Activated T-cell treated with anti-CD3 and anti-CD28 coated beads, Interleukin-2, amount 50 U/mL, for 24 hours (primary cell): ENCODE results near the gene PALM.

Experiments used
- DNase-seq: peaks from one replicate; pipeline ENCODE4 v3.0.0-alpha.2; 2020
- H3K27ac Mint-ChIP-seq: 2 replicates; pipeline ENCODE4 v1.8.0; 2020; ENCODE audit warnings: mild to moderate bottlenecking, mixed read lengths
- H3K27me3 Mint-ChIP-seq: 2 replicates; pipeline ENCODE4 v1.8.0; 2020; ENCODE audit warnings: mixed read lengths
- H3K36me3 Mint-ChIP-seq: 2 replicates; pipeline ENCODE4 v1.8.0; 2020; ENCODE audit warnings: low read depth, mixed read lengths
- H3K4me1 Mint-ChIP-seq: 2 replicates; pipeline ENCODE4 v1.8.0; 2020; ENCODE audit warnings: low read depth, mixed read lengths
- H3K4me3 Mint-ChIP-seq: 2 replicates; pipeline ENCODE4 v1.8.0; 2020; ENCODE audit warnings: mild to moderate bottlenecking, moderate library complexity, mixed read lengths
- H3K9me3 Mint-ChIP-seq: 2 replicates; pipeline ENCODE4 v1.8.0; 2020; ENCODE audit warnings: mixed read lengths

PALM gene

DNA sequence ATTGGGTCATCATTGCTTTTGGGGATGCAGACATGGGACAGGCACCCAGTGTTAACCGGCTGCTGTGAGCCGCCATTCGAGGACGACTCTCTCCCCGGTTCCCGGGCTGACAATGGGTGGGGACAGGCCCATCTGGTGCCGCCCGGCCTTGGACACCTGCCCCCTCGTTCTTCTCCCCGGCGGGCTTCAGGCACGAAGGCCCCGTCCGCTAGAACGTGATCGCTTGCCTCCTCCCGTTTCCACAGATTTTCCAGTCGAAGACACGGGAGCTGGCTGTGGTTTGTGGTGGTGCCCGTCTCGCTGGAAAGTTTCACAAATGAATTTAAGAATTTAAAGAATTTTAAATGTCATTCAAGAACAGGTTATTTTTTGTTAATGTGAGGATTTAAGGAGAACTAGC, 2.0 kb downstream of the PALM start:
- Mint-ChIP-seq H3K27ac (no peak overlapping the region), H3K4me3 (no peak overlapping the region), H3K27me3 (peaks cover 47% of the 10 kb centered on the region), H3K36me3 (no peaks in the 10 kb centered on the region), H3K4me1 (no peaks in the 10 kb centered on the region), H3K9me3 (peaks cover 7% of the 10 kb centered on the region)
- no peak for DNase-seq

DNA sequence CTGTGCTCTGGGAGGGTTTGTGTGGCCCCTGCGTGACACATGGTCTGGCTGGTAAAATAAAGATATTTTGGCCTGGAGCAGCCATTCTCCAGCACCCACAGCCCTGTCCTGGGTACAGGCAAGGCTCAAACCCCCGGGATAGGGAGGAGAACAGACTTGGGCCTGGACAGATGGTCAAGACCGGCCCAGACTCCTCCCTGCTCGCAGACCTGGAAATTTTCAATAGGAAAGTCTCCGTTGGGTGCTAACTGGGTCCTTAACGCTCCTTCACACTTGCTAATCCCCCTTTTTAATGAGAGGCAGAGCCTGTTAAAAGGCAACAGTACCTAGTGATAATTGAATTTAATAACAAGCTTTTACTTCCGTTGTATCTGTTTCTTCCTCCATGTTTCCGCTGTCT, 2.5 kb downstream of the PALM start:
- no peak overlapping the region for H3K27ac Mint-ChIP-seq
- H3K4me1 Mint-ChIP-seq = no peaks in the 10 kb centered on the region
- no peak overlapping the region for H3K4me3 Mint-ChIP-seq
- H3K9me3 Mint-ChIP-seq = peaks cover 8% of the 10 kb centered on the region
- H3K27me3 Mint-ChIP-seq = peaks cover 50% of the 10 kb centered on the region
- no peaks in the 10 kb centered on the region for H3K36me3 Mint-ChIP-seq
- DNase-seq = no peak

DNA sequence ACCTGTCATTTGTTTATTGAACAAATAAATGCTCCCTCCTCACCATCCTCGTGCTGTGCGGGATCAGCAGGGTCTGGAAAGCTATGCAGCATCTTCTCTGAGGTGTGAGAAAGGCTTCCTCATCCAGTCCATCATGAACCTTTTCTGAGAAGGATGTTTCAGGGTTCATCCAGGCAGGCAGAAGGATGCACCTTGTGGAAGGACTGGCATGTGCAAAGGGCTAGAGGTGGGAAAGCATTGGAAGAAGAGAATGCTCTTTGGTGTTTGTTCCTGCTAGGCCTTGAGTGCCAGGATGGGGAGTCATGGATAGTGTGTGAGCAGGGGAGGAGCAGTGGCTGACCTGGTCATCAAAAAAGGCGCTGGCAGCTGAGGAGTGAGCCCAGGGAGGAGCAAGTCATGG, 6.6 kb downstream of the PALM start:
- Mint-ChIP-seq H3K27me3 (peaks cover 50% of the 10 kb centered on the region), H3K4me3 (no peak overlapping the region), H3K4me1 (no peaks in the 10 kb centered on the region), H3K27ac (no peak overlapping the region), H3K36me3 (no peaks in the 10 kb centered on the region), H3K9me3 (peaks cover 8% of the 10 kb centered on the region)
- DNase-seq = no peak

DNA sequence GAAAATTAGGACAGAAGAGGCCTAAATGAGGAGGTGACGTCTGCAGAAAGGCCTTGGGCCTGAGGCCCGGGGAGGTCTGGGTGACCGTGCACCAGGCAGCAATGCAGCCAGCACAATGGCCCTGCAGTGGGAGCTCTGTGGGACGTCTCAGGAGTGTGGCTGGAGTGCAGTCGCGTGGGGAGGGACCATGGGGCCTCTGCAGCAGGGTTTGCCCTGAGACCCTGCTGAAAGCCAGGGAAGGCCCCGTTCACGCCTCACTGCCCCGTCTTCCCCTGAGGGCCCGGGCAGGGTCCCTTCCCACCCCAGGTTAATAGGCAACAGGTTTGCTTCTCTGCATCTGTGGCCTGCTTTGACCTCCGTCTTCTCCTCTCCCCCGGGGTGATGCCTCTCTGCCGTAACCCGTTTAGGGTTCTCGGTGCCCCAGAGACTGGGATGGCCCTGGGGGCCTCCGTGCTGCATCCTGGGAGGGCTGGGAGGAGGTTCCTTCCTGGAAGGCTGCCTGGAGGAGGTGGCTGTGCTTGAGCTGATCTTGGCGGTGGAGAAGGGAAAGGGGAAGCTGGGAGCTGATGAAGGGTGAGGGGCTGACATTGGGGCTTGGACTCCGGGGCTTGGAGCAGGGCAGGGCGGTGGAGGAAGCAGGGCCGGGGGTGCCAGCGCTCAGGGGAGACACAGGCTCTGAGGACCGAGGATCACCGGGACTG, 9.7 kb downstream of the PALM start:
- Mint-ChIP-seq H3K36me3 (no peaks in the 10 kb centered on the region), H3K4me3 (no peak overlapping the region), H3K27ac (no peak overlapping the region), H3K4me1 (no peaks in the 10 kb centered on the region), H3K27me3 (peaks cover 43% of the 10 kb centered on the region), H3K9me3 (peaks cover 8% of the 10 kb centered on the region)
- DNase-seq = no peak

DNA sequence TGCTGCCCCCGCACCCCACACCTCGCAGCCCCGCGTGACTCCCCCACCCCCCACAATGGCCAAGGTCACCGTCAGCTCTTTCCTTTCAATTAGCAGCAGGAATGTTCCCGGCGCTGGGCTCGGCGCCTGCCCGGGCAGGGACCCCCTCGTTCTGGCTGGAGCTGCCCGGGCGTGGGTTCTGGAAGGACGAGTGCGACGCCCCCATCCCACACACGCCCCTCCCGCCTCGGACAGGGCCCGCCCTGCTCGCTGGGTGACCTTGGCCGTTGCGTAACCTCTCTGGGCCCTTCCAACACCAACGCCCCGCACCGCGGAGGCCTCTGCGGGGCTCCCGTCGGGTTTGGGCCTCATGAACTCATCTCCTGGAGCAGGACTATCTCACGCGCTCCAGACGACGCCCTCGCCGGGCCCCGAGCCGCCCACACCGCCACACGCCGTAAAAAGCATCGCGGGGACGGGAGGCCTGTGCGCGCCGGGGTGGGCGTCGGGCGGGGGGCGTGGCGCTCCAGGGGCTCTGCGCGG, 10.3 kb downstream of the PALM start:
- Mint-ChIP-seq H3K27ac (no peak overlapping the region), H3K27me3 (peaks cover 47% of the 10 kb centered on the region), H3K9me3 (peaks cover 8% of the 10 kb centered on the region), H3K4me3 (no peak overlapping the region), H3K36me3 (no peaks in the 10 kb centered on the region), H3K4me1 (no peaks in the 10 kb centered on the region)
- no peak for DNase-seq

DNA sequence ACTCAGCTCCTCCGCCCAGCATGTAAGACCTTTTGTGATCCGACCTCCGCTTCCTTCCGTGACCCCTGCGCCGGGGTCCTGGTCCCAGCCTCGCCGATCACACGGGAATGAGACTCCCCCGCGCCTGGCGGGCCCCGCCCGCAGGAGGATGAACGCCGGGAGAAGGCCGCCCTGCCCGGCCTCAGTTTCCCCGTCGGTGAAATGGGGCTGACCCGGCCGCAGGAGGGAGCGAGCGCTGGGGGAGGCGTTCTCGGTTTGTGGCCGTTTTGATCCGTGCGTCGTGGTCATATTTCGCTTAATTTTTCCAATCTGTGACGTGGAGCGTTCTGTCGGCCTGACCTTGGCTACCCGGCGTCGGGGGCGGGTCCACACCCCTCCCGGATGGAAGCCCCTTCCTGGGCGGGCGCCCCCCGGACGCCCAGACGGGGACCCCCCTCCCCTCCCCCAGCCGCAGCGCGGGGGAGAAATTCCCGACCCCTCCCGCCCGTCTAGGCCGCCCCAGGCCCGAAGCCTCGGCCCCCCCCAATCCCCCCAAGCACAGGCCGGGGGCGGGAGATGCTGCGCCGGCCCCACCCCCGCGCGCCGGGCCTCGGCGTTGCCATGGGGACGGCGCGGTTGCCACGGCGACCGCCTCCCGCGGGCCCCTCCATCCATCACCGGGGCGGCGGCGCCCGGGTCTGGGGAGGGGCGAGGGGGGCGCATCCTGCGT, 11.1 kb downstream of the PALM start:
- H3K27me3 Mint-ChIP-seq = peaks cover 47% of the 10 kb centered on the region

DNA sequence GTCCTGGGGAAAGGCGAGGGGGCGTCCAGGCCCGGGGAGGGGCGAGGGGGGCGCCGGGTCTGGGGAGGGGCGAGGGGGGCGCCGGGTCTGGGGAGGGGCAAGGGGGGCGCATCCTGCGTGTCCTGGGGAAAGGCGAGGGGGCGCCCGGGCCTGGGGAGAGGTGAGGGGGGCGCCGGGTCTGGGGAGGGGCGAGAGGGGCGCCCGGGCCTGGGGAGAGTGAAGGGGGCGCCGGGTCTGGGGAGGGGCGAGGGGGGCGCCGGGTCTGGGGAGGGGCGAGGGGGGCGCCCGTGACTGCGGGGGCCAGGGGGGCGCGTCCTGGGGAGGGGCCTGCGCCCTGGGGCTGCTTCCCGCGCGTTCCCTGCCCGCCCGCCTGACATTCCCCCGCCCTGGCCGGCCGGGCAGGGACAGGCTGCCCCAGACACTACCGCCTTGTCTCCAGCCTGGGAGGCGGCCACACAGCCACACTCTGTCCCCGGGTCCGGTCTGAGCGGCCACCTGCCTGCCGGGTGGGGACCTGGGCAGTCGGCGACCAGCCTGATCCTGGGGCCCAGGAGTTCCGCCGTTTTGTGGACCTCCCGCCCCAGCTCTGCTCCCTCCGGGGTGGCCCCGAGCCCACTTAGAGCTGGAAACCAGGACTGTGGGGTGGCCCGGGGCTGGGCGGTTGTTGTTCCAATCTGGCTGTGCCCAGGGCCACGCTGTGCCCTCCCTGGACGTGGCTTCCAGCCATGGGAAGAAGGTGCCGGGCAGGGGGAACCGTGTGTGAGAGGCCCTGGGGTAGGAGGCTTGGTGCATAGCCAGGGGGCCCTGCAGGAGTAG, 11.8 kb downstream of the PALM start:
- H3K9me3 Mint-ChIP-seq = peaks cover 4% of the 10 kb centered on the region
- DNase-seq = no peak
- H3K27ac Mint-ChIP-seq = no peak overlapping the region
- no peaks in the 10 kb centered on the region for H3K4me1 Mint-ChIP-seq
- H3K4me3 Mint-ChIP-seq = no peak overlapping the region
- H3K36me3 Mint-ChIP-seq = no peaks in the 10 kb centered on the region
- H3K27me3 Mint-ChIP-seq = peaks cover 44% of the 10 kb centered on the region

More for the DNA sequence above, 11.1 kb downstream of the PALM start:
- H3K27ac Mint-ChIP-seq = no peak overlapping the region
- H3K4me3 Mint-ChIP-seq = no peak overlapping the region
- H3K4me1 Mint-ChIP-seq = no peaks in the 10 kb centered on the region
- peaks cover 8% of the 10 kb centered on the region for H3K9me3 Mint-ChIP-seq
- H3K36me3 Mint-ChIP-seq = no peaks in the 10 kb centered on the region
- DNase-seq = no peak

DNA sequence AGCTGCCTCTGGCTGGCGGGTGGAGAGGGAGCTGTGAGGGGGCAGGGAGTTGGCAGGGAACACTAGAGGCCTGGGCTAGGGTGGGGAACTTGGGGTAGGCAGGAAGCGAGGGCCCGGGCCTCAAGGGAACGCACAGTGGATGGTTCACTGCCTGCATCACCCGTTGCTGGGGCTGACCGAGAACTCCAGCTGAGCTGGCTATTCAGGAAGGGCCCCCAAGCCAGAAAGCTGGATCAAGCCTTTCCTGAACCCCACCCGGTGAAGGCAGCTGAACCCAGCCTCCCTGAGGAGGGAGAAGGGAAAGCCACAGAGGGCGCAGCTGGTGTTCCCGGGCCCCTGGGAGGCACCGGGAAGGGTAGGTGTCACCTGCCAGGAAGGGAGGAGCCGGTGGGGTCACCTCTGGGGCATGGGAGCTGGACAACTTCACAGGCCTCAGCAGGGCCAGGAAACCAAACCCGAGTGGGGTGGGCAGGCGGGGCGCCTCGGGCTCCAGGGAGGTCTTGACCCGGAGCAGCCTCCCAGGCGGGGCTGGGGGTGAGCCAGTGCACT, 13.9 kb downstream of the PALM start:
- Mint-ChIP-seq H3K4me1 (no peaks in the 10 kb centered on the region), H3K27ac (no peak overlapping the region), H3K27me3 (peaks cover 37% of the 10 kb centered on the region), H3K9me3 (no peaks in the 10 kb centered on the region), H3K4me3 (no peak overlapping the region), H3K36me3 (no peaks in the 10 kb centered on the region)
- no peak for DNase-seq

DNA sequence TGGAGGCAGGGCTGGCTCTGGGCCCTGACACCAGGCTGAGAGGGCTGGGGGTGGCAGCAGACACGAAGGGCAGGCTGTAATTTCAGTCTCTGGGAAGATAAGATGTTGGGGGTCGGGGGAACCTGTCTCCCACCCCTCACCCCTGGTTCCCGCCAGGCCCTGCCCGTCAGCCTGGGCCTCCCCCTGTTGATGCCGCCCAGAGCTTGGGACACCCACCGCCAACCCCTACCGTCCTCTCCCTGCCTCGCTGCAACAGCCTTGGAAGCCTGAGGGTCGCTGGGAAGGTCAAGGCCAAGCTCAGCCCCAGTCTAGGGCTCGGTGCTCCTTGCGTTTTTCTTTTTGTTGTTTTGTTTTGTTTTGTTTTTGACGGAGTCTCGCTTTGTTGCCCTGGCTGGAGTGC, 14.5 kb downstream of the PALM start:
- Mint-ChIP-seq H3K27ac (no peak overlapping the region), H3K4me3 (no peak overlapping the region), H3K36me3 (no peaks in the 10 kb centered on the region), H3K9me3 (no peaks in the 10 kb centered on the region), H3K27me3 (peaks cover 31% of the 10 kb centered on the region), H3K4me1 (no peaks in the 10 kb centered on the region)
- no peak for DNase-seq

DNA sequence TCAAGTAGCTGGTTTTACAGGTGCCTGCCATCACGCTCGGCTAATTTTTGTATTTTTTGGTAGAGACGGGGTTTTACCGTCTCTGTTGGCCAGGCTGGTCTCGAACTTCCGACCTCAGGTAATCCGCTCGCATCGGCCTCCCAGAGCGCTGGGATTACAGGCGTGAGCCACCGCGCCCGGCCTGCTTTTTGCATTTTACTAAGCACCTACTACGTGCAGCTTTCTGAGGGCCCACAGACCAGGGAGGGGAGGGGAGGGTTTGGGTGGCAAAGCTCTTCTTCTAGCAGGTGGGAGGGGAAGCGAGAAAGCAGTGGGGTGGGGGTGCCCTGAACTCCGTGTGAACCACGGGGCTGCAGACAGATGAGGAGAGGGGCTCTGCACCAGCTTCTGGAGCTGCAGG, 15.0 kb downstream of the PALM start:
- Mint-ChIP-seq H3K36me3 (no peaks in the 10 kb centered on the region), H3K4me3 (no peak overlapping the region), H3K27me3 (peaks cover 26% of the 10 kb centered on the region), H3K9me3 (no peaks in the 10 kb centered on the region), H3K4me1 (no peaks in the 10 kb centered on the region), H3K27ac (no peak overlapping the region)
- no peak for DNase-seq

DNA sequence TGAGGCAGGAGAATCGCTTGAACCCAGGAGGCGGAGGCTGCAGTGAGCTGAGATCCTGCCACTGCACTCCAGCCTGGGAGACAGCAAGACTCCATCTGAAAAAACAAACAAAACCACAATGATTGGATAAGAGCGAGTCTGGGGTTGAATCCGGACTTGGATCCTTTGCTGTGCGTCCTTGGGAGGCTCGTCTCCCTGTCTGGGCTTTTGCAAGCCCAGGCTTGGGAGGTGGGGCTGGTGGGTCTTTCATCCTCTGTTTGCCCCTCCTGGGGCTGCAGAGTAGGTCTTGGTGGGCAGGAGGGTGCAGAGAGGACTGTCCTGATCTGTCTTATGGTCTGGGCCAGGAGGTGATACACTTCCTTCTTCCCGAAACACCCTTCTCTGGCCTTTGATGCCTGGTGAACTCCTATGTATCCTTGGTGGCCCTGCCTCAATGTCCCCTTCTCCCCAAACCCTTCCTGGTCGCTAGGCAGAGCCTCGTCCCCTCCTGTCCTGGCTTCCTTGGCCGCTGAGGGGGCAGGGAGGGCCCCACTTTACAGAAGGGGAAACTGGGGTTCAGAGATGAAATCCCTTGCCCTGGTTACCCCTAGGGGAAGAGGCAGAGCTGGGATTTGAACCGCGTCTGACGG, 16.8 kb downstream of the PALM start:
- Mint-ChIP-seq H3K27ac (no peak overlapping the region), H3K4me1 (no peaks in the 10 kb centered on the region), H3K9me3 (no peaks in the 10 kb centered on the region), H3K4me3 (no peak overlapping the region), H3K27me3 (peaks cover 22% of the 10 kb centered on the region), H3K36me3 (no peaks in the 10 kb centered on the region)
- DNase-seq = no peak

DNA sequence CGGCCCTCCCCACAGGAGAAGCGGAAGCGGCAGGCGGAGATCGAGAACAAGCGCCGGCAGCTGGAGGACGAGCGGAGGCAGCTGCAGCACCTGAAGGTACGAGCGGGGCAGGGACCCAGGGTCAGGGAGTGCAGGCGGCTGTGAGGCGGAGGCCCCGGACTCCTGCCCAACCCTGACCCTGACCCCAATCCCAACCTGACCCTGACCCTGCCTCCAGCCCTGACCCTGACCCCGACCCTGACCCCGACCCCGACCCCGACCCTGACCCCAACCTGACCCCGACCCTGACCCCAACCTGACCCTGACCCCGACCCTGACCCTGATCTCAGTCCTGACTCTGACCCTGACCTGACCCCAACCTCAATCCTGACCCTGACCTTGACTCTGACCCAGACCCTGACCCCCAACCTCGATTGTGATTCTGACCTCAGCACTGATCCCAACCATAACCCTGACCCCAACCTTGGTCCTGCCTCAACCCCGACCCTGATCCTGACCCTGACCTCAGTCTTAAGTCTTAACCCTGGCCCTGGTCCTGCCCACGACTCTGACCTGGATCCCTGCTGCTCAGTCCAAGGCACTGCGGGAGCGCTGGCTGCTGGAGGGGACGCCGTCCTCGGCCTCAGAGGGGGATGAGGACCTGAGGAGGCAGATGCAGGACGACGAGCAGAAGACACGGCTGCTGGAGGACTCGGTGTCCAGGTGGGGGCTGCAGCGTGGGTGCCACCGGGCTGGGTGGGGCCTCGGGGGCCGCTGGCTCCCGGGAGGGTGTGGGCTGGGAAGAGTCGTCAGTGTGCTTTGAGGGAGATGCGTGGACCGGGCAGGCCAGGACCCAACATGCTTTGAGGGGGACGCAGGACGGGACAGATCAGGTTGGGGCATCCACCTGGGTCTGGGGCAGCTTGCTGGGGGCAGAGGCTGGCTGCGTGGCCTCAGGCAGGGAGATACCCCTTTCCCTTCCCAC, 18.5 kb downstream of the PALM start:
- no peak for DNase-seq
- H3K27me3 Mint-ChIP-seq = peaks cover 18% of the 10 kb centered on the region
- H3K9me3 Mint-ChIP-seq = no peaks in the 10 kb centered on the region
- H3K4me1 Mint-ChIP-seq = no peaks in the 10 kb centered on the region
- H3K36me3 Mint-ChIP-seq = no peaks in the 10 kb centered on the region
- no peak overlapping the region for H3K27ac Mint-ChIP-seq
- no peak overlapping the region for H3K4me3 Mint-ChIP-seq

DNA sequence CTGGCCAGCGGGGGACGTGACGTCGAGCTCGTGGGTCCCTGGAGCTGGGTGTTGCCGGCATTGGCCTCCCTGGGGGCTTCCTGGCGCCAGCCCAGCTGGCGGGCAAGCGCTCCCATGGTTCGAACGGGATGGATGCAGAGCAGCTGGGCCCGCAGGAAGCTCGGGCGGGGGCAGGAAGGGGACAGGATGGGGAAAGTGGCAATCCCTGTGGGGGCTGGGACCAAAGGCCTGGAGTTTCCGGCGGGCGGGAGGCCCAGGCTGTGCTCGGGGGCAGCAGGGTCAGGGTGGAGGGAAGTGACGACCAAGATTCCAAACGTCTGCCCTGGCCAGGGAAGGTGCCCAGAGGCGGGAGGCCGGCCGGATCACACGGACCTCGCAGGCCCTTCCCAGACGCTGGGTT, 19.3 kb downstream of the PALM start:
- no peaks in the 10 kb centered on the region for H3K9me3 Mint-ChIP-seq
- no peak overlapping the region for H3K4me3 Mint-ChIP-seq
- no peaks in the 10 kb centered on the region for H3K4me1 Mint-ChIP-seq
- no peaks in the 10 kb centered on the region for H3K36me3 Mint-ChIP-seq
- H3K27ac Mint-ChIP-seq = no peak overlapping the region
- peaks cover 14% of the 10 kb centered on the region for H3K27me3 Mint-ChIP-seq
- no peak for DNase-seq
